WTC11 (cell line): ENCODE measurements around the gene DCAF5. TPM values are rescaled to one million over a fixed set of nuclear protein-coding genes. Genes with fewer than 3 reads are reported as not detected.

Experiments used
- ATAC-seq: fragments of 200-7000 bp; cut with Tn5 transposase; 2 replicates; pipeline ENCODE4 v1.10.0; 2021; ENCODE audit warnings: mild to moderate bottlenecking, moderate library complexity
- CTCF ChIA-PET: fragments of 300-600 bp; sonication (Branson Sonifier 250); formaldehyde crosslinking; loops from one replicate; lab custom pipeline; 2021; ENCODE audit warnings: antibody characterized with exemption; lab: Charles Lee
- POLR2A ChIA-PET: fragments of 350-600 bp; sonication (Branson Sonifier 250); formaldehyde crosslinking; loops from one replicate; lab custom pipeline; 2021; ENCODE audit warnings: antibody characterized with exemption; lab: Charles Lee
- DNase-seq: peaks from one replicate; pipeline ENCODE4 v3.0.0; 2021; ENCODE audit warnings: low spot score
- H3K27ac Mint-ChIP-seq: 2 replicates; pipeline ENCODE4 v1.8.0; 2021; ENCODE audit warnings: mixed read lengths
- H3K27me3 Mint-ChIP-seq: 2 replicates; pipeline ENCODE4 v1.8.0; 2021; ENCODE audit warnings: low read depth, mild to moderate bottlenecking, moderate library complexity, mixed read lengths
- H3K36me3 Mint-ChIP-seq: 2 replicates; pipeline ENCODE4 v1.8.0; 2021; ENCODE audit warnings: mixed read lengths
- H3K4me1 Mint-ChIP-seq: 2 replicates; pipeline ENCODE4 v1.8.0; 2022; ENCODE audit warnings: mixed read lengths
- H3K4me3 Mint-ChIP-seq: 2 replicates; pipeline ENCODE4 v1.8.0; 2021; ENCODE audit warnings: mild to moderate bottlenecking, moderate library complexity, mixed read lengths
- H3K9me3 Mint-ChIP-seq: 2 replicates; pipeline ENCODE4 v1.8.0; 2021; ENCODE audit warnings: mixed read lengths
- AFF4 ChIP-seq: sonication (generic); formaldehyde crosslinking; IDR thresholded peaks from 2 replicates; pipeline ENCODE4 v1.8.1; 2023; ENCODE audit warnings: mild to moderate bottlenecking, missing genetic modification reagents, borderline replicate concordance
- CREB1 ChIP-seq: sonication (generic); formaldehyde crosslinking; IDR thresholded peaks from 2 replicates; pipeline ENCODE4 v1.8.0; 2023; ENCODE audit warnings: mild to moderate bottlenecking, missing genetic modification reagents
- ELF4 ChIP-seq: sonication (generic); formaldehyde crosslinking; IDR thresholded peaks from 2 replicates; pipeline ENCODE4 v1.8.1; 2022; ENCODE audit warnings: low read depth, mild to moderate bottlenecking, moderate library complexity, missing genetic modification reagents
- FOXJ3 ChIP-seq: sonication (generic); formaldehyde crosslinking; IDR thresholded peaks from 2 replicates; pipeline ENCODE4 v1.9.0; 2021; ENCODE audit warnings: missing genetic modification reagents, mild to moderate bottlenecking, borderline replicate concordance
- JAZF1 ChIP-seq: fragments of 250-450 bp; sonication (Bioruptor Pico); IDR thresholded peaks from 2 replicates; pipeline ENCODE4 v1.9.0; 2021; ENCODE audit warnings: moderate library complexity, mild to moderate bottlenecking, inconsistent platforms
- KAT7 ChIP-seq: sonication (generic); formaldehyde crosslinking; IDR thresholded peaks from 2 replicates; pipeline ENCODE4 v1.8.1; 2023; ENCODE audit warnings: missing genetic modification reagents, mild to moderate bottlenecking, borderline replicate concordance
- MLX ChIP-seq: sonication (generic); formaldehyde crosslinking; IDR thresholded peaks from 2 replicates; pipeline ENCODE4 v1.8.1; 2023; ENCODE audit warnings: mild to moderate bottlenecking, missing genetic modification reagents, moderate library complexity
- NR2C2 ChIP-seq: sonication (generic); formaldehyde crosslinking; IDR thresholded peaks from 2 replicates; pipeline ENCODE4 v1.8.0; 2022; ENCODE audit warnings: mild to moderate bottlenecking, missing genetic modification reagents
- RELA ChIP-seq: sonication (generic); formaldehyde crosslinking; IDR thresholded peaks from 2 replicates; pipeline ENCODE4 v1.8.1; 2022; ENCODE audit warnings: missing genetic modification reagents, mild to moderate bottlenecking, borderline replicate concordance
- SMAD3 ChIP-seq: sonication (generic); formaldehyde crosslinking; IDR thresholded peaks from 2 replicates; pipeline ENCODE4 v1.8.0; 2022; ENCODE audit warnings: missing genetic modification reagents, mild to moderate bottlenecking, borderline replicate concordance
- SOX15 ChIP-seq: fragments of 250-450 bp; sonication (Bioruptor Pico); IDR thresholded peaks from 2 replicates; pipeline ENCODE4 v1.9.0; 2021; ENCODE audit warnings: mild to moderate bottlenecking
- ZNF219 ChIP-seq: sonication (generic); formaldehyde crosslinking; IDR thresholded peaks from 2 replicates; pipeline ENCODE4 v1.8.0; 2023; ENCODE audit warnings: missing genetic modification reagents, mild to moderate bottlenecking, borderline replicate concordance
- ZNF416 ChIP-seq: fragments of 250-450 bp; sonication (Bioruptor Pico); IDR thresholded peaks from 2 replicates; pipeline ENCODE4 v1.9.0; 2021; ENCODE audit warnings: mild to moderate bottlenecking, inconsistent platforms
- total RNA-seq: library from RNA; stranded (reverse); gene quantifications from 3 replicates; pipeline ENCODE4 v1.2.3, GENCODE V29; 2021
- TF ChIP-seq, protein P1 (sequence below): fragments of 250-450 bp; sonication (Bioruptor Pico); IDR thresholded peaks from 2 replicates; pipeline ENCODE4 v1.8.0; 2021; ENCODE audit warnings: mild to moderate bottlenecking
- TF ChIP-seq, protein P2 (sequence below): sonication (generic); formaldehyde crosslinking; conservative IDR thresholded peaks from 2 replicates; pipeline ENCODE4 v1.8.1; 2023; ENCODE audit warnings: mild to moderate bottlenecking, low read depth, missing genetic modification reagents, moderate library complexity
- TF ChIP-seq, protein P3 (sequence below): fragments of 250-450 bp; sonication (Bioruptor Pico); IDR thresholded peaks from 2 replicates; pipeline ENCODE4 v1.9.0; 2021; ENCODE audit warnings: mild to moderate bottlenecking
- TF ChIP-seq, protein P4 (sequence below): fragments of 200-600 bp; IDR thresholded peaks from 2 replicates; pipeline ENCODE4 v1.8.0; 2022; ENCODE audit warnings: antibody characterized with exemption

Gene DCAF5
- total RNA-seq, 1 experiment from 2014 or later: 30.3 TPM

DNA sequence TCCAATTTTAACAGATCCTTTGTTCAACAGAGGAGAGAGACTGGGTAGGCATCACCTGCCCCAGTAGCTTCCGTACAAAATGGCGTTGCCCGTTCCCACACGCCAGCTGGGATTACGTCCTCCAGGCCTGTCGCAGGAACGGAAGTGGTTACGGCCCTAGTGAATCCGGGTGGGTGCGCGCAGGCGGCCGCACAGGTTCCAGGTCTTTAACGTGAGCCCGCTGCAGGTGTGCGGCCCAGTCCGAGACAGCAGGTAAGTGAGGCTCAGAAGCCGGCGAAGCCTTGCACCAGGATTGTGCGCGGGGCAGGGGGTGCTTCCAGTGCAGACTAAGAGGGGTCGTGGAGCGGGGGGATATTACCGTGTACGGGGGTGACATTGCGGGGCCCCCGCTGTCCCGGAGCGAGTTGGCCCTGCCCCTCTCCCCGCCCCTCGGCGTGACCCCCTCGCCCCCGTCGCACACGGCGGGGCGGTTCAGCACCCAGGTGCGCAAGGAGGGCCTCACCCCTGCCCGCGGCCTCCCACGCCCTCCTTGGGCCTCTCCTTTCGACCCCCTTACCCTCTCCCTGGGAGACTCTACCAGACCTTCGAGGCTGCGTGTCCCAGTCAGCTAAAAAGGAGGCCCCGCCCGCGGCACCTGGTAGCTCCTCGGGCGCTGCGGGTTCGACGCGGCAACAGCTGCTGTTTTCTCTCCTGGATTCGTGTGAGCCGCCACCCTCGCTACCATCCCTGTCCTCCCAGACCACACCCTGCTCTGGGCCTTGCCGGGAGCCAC, 38.6 kb upstream of the DCAF5 start, which contains the start of gene EXD2 (continued):
- TF ChIP-seq AFF4 (CRISPR knock-in tag): 0 out of 2 replicates have a peak, but pooled peaks have one; percentile 57
- TF ChIP-seq, protein P1, sequence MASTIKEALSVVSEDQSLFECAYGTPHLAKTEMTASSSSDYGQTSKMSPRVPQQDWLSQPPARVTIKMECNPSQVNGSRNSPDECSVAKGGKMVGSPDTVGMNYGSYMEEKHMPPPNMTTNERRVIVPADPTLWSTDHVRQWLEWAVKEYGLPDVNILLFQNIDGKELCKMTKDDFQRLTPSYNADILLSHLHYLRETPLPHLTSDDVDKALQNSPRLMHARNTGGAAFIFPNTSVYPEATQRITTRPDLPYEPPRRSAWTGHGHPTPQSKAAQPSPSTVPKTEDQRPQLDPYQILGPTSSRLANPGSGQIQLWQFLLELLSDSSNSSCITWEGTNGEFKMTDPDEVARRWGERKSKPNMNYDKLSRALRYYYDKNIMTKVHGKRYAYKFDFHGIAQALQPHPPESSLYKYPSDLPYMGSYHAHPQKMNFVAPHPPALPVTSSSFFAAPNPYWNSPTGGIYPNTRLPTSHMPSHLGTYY: no peak
- TF ChIP-seq ZNF219 (CRISPR knock-in tag): no peak
- no peak for TF ChIP-seq CREB1 (CRISPR knock-in tag)
- no peak for TF ChIP-seq ZNF416 (CRISPR knock-in tag)
- TF ChIP-seq, protein P2, sequence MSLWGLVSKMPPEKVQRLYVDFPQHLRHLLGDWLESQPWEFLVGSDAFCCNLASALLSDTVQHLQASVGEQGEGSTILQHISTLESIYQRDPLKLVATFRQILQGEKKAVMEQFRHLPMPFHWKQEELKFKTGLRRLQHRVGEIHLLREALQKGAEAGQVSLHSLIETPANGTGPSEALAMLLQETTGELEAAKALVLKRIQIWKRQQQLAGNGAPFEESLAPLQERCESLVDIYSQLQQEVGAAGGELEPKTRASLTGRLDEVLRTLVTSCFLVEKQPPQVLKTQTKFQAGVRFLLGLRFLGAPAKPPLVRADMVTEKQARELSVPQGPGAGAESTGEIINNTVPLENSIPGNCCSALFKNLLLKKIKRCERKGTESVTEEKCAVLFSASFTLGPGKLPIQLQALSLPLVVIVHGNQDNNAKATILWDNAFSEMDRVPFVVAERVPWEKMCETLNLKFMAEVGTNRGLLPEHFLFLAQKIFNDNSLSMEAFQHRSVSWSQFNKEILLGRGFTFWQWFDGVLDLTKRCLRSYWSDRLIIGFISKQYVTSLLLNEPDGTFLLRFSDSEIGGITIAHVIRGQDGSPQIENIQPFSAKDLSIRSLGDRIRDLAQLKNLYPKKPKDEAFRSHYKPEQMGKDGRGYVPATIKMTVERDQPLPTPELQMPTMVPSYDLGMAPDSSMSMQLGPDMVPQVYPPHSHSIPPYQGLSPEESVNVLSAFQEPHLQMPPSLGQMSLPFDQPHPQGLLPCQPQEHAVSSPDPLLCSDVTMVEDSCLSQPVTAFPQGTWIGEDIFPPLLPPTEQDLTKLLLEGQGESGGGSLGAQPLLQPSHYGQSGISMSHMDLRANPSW (CRISPR knock-in tag): no peak
- TF ChIP-seq, protein P3, sequence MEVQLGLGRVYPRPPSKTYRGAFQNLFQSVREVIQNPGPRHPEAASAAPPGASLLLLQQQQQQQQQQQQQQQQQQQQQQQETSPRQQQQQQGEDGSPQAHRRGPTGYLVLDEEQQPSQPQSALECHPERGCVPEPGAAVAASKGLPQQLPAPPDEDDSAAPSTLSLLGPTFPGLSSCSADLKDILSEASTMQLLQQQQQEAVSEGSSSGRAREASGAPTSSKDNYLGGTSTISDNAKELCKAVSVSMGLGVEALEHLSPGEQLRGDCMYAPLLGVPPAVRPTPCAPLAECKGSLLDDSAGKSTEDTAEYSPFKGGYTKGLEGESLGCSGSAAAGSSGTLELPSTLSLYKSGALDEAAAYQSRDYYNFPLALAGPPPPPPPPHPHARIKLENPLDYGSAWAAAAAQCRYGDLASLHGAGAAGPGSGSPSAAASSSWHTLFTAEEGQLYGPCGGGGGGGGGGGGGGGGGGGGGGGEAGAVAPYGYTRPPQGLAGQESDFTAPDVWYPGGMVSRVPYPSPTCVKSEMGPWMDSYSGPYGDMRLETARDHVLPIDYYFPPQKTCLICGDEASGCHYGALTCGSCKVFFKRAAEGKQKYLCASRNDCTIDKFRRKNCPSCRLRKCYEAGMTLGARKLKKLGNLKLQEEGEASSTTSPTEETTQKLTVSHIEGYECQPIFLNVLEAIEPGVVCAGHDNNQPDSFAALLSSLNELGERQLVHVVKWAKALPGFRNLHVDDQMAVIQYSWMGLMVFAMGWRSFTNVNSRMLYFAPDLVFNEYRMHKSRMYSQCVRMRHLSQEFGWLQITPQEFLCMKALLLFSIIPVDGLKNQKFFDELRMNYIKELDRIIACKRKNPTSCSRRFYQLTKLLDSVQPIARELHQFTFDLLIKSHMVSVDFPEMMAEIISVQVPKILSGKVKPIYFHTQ (CRISPR knock-in tag): no peak

GRCh38 chr14:69190191-69190590, 37.3 kb upstream of the DCAF5 start:
- Mint-ChIP-seq H3K36me3 (no peaks in the 10 kb centered on the region), H3K9me3 (peaks cover 4% of the 10 kb centered on the region; the same call in 1 of the 2 replicates), H3K4me3 (peak overlapping the region; percentile 92), H3K4me1 (peaks cover 18% of the 10 kb centered on the region), H3K27me3 (peaks cover 4% of the 10 kb centered on the region), H3K27ac (peak overlapping the region; percentile 80)
- no peak for DNase-seq
- POLR2A ChIA-PET: no interaction called here
- CTCF ChIA-PET: interaction anchor here (0.8 to 1.1 kb wide), 2 partner anchors 61 to 156 kb away, joined by 3 read pairs; no protein-coding TSS in a partner anchor
- ATAC-seq: no peak
- TF ChIP-seq AFF4 (CRISPR knock-in tag): no peak
- TF ChIP-seq MLX (CRISPR knock-in tag): no peak
- TF ChIP-seq RELA (CRISPR knock-in tag): no peak
- TF ChIP-seq SMAD3 (CRISPR knock-in tag): no peak
- TF ChIP-seq SOX15 (CRISPR knock-in tag): no peak
- TF ChIP-seq CREB1 (CRISPR knock-in tag): no peak
- no peak for TF ChIP-seq ELF4 (CRISPR knock-in tag)
- TF ChIP-seq FOXJ3 (CRISPR knock-in tag): no peak
- no peak for TF ChIP-seq KAT7 (CRISPR knock-in tag)
- TF ChIP-seq, protein P4, sequence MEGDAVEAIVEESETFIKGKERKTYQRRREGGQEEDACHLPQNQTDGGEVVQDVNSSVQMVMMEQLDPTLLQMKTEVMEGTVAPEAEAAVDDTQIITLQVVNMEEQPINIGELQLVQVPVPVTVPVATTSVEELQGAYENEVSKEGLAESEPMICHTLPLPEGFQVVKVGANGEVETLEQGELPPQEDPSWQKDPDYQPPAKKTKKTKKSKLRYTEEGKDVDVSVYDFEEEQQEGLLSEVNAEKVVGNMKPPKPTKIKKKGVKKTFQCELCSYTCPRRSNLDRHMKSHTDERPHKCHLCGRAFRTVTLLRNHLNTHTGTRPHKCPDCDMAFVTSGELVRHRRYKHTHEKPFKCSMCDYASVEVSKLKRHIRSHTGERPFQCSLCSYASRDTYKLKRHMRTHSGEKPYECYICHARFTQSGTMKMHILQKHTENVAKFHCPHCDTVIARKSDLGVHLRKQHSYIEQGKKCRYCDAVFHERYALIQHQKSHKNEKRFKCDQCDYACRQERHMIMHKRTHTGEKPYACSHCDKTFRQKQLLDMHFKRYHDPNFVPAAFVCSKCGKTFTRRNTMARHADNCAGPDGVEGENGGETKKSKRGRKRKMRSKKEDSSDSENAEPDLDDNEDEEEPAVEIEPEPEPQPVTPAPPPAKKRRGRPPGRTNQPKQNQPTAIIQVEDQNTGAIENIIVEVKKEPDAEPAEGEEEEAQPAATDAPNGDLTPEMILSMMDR: no peak
- TF ChIP-seq NR2C2 (CRISPR knock-in tag): no peak
- TF ChIP-seq JAZF1 (CRISPR knock-in tag): no peak
